Upper lobe of right lung (tissue), 1 donor: ENCODE results near the gene SPSB1. TPM values are rescaled to one million over a fixed set of nuclear protein-coding genes. Genes with fewer than 3 reads are reported as not detected.
A peak's percentile ranks its signal among the peaks of the same experiment; 100 is the strongest.

Experiments used
- ATAC-seq: fragments of 200-7000 bp; cut with Tn5 transposase; one replicate; pipeline ENCODE4 v1.9.1; 2020; ENCODE audit warnings: mild to moderate bottlenecking, moderate library complexity
- DNase-seq: peaks from one replicate; pipeline ENCODE4 v3.0.0-alpha.2; 2020
- H3K27ac ChIP-seq: fragments of 200-600 bp; one replicate; pipeline ENCODE4 v1.8.0; 2022
- H3K27me3 ChIP-seq: fragments of 200-600 bp; one replicate; pipeline ENCODE4 v1.8.0; 2022; ENCODE audit warnings: mild to moderate bottlenecking
- H3K36me3 ChIP-seq: fragments of 200-600 bp; one replicate; pipeline ENCODE4 v1.8.0; 2022
- H3K4me1 ChIP-seq: fragments of 200-600 bp; one replicate; pipeline ENCODE4 v1.8.0; 2022
- H3K4me3 ChIP-seq: fragments of 200-600 bp; one replicate; pipeline ENCODE4 v1.8.0; 2022; ENCODE audit warnings: mild to moderate bottlenecking
- H3K9me3 ChIP-seq: fragments of 200-600 bp; one replicate; pipeline ENCODE4 v1.8.0; 2022
- intact Hi-C: fragments of 100-400 bp; cut with DNase I; formaldehyde crosslinking; loops from one replicate; pipeline ENCODE4 v1.11.0; 2022
- total RNA-seq: library from RNA; stranded (reverse); fragmentation: NEBNext Ultra II Directional; extraction: Animal tissue kit (Norgen Biotek cat#: 25700); gene quantifications from one replicate; pipeline ENCODE4 v1.2.1, GENCODE V29; 2021
- TF ChIP-seq, protein P1 (sequence below): fragments of 200-600 bp; IDR thresholded peaks from one replicate; pipeline ENCODE4 v1.8.0; 2022; ENCODE audit warnings: antibody characterized with exemption
- donor health status: DM: no; HTN: yes; CAD: no; lungs with severe emphysema.

Gene SPSB1
- total RNA-seq, 1 donor from 2014 or later, result 29.0 TPM

DNA sequence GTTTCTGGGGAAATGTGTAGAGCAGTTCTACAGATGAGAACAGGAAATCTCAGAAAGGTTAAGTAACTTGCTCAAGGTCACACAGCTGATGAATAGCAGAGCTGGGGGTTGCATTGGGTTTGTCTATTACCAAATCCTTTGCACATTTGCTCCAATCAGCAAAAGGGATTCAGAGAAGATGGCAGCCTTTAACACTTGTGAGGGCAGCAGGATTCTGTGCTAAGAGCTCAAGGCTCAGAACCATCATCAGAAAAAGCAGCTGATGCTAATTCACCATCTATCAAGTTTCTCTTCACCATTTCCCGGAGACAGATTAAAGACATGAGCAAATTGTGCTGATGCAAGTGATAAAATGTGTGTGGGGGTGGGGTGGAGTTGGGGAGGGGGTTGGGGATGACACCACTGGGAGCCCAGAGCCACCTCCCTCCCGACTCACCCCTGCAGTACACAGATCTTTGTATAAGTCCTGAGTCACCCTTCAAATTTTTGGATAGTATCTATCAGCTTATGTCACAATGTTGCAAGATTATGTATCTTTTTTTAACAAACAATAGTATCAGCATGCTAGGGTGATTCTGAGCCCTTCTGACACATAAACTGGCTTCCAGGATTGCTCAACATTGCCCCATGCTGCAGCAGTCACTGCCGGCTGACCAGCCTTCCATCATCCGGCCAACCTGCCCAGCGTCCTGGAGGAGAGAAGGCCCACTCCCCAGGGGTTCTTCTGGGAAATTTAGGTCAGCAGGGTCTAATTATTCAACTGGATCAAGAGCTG lies 2.8 kb upstream of the SPSB1 start:
- no peak for DNase-seq

GRCh38 chr1:9291914-9292360 lies 757 bp upstream of the SPSB1 start:
- Histone ChIP-seq H3K4me1 (peaks cover 36% of the 10 kb centered on the region), H3K36me3 (no peaks in the 10 kb centered on the region), H3K4me3 (peak overlapping the region; percentile 87), H3K27ac (peak overlapping the region; percentile 86), H3K27me3 (no peaks in the 10 kb centered on the region), H3K9me3 (peaks cover 9% of the 10 kb centered on the region)
- TF ChIP-seq, protein P1, sequence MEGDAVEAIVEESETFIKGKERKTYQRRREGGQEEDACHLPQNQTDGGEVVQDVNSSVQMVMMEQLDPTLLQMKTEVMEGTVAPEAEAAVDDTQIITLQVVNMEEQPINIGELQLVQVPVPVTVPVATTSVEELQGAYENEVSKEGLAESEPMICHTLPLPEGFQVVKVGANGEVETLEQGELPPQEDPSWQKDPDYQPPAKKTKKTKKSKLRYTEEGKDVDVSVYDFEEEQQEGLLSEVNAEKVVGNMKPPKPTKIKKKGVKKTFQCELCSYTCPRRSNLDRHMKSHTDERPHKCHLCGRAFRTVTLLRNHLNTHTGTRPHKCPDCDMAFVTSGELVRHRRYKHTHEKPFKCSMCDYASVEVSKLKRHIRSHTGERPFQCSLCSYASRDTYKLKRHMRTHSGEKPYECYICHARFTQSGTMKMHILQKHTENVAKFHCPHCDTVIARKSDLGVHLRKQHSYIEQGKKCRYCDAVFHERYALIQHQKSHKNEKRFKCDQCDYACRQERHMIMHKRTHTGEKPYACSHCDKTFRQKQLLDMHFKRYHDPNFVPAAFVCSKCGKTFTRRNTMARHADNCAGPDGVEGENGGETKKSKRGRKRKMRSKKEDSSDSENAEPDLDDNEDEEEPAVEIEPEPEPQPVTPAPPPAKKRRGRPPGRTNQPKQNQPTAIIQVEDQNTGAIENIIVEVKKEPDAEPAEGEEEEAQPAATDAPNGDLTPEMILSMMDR, result no peak
- DNase-seq, result no peak
- intact Hi-C loops, result loop anchor here (5.0 kb wide), 1 partner anchor 160 kb away; no protein-coding TSS in a partner anchor
- ATAC-seq, result no peak

More for the DNA sequence above, 2.8 kb upstream of the SPSB1 start:
- Histone ChIP-seq H3K4me1 (peaks cover 32% of the 10 kb centered on the region), H3K9me3 (peaks cover 9% of the 10 kb centered on the region), H3K27ac (peak overlapping the region; percentile 65), H3K27me3 (no peaks in the 10 kb centered on the region), H3K36me3 (no peaks in the 10 kb centered on the region), H3K4me3 (no peak overlapping the region)
- TF ChIP-seq, protein P1, result no peak
- peak; percentile 19 for ATAC-seq
- intact Hi-C loops, result loop anchor here (5.0 to 10.0 kb wide), 2 partner anchors 162 to 195 kb away; no protein-coding TSS in a partner anchor

DNA sequence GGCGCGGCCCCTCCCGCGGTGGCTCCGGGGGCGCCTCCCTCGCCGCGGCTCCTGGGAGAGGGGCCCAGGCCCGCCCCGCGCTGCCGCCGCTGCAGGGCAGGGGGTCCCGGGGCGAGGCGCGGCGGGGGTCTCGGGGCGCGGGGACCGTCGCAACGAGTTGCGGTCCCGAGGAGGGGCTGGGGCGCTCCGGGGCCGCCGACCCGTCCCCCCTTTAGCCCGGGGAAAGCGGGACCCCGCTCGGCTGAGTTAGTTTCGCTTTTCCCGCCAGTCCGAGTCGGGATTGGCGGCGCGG lies 493 bp downstream of the SPSB1 start:
- no peak for DNase-seq
- intact Hi-C loops, result loop anchor here (5.0 kb wide), 1 partner anchor 159 kb away; no protein-coding TSS in a partner anchor
- no peaks in the 10 kb centered on the region for H3K36me3 ChIP-seq
- peak overlapping the region; percentile 87 for H3K4me3 ChIP-seq
- no peak for ATAC-seq
- peaks cover 36% of the 10 kb centered on the region for H3K4me1 ChIP-seq
- TF ChIP-seq, protein P1, result no peak
- peaks cover 7% of the 10 kb centered on the region for H3K9me3 ChIP-seq
- H3K27ac ChIP-seq, result peak overlapping the region; percentile 86
- H3K27me3 ChIP-seq, result no peaks in the 10 kb centered on the region

GRCh38 chr1:9293533-9294404 lies 1.1 kb downstream of the SPSB1 start:
- no peaks in the 10 kb centered on the region for H3K27me3 ChIP-seq
- TF ChIP-seq, protein P1, result no peak
- peak overlapping the region; percentile 87 for H3K4me3 ChIP-seq
- intact Hi-C loops, result loop anchor here (5.0 kb wide), 1 partner anchor 159 kb away; no protein-coding TSS in a partner anchor
- peak overlapping the region; percentile 86 for H3K27ac ChIP-seq
- ATAC-seq (peak; percentile 49), DNase-seq (peak; percentile 81)
- peaks cover 40% of the 10 kb centered on the region for H3K4me1 ChIP-seq
- H3K36me3 ChIP-seq, result no peaks in the 10 kb centered on the region
- peaks cover 2% of the 10 kb centered on the region for H3K9me3 ChIP-seq

DNA sequence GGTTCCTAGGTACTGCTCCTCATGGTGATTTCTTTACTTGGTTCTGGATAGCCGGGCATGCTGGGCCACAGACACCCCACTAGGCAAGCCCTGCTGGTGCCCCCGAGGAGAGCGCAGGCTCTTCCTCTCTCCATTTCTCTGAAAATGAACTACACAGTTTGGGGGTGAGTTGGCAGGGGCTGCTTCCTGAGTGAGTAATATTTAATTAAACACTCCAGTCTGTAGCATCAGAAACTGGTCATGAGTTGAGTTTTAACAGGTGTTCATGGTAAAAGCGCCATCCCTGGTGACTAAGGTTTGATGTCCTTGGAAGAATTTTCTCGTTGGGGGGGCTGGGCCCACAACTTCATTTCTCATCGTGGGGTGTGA lies 1.7 kb downstream of the SPSB1 start:
- ATAC-seq, result peak; percentile 1
- Histone ChIP-seq H3K27me3 (no peaks in the 10 kb centered on the region), H3K4me3 (peak overlapping the region; percentile 87), H3K9me3 (no peaks in the 10 kb centered on the region), H3K36me3 (no peaks in the 10 kb centered on the region), H3K4me1 (peaks cover 40% of the 10 kb centered on the region), H3K27ac (peak overlapping the region; percentile 86)
- TF ChIP-seq, protein P1, result no peak
- intact Hi-C loops, result loop anchor here (5.0 kb wide), 1 partner anchor 158 kb away; no protein-coding TSS in a partner anchor
- DNase-seq, result no peak
